ENCODE data around the gene STX17.
"Not testable (repeated sequence)": the region's sequence is repeated elsewhere in the genome, so short reads cannot be mapped to it uniquely, and the experiment has no call there.

The STX17 gene

GRCh38 chr9:99973455-99973854 is 67.0 kb downstream of the STX17 start:
- no peaks in the 10 kb centered on the region for H3K4me1 Mint-ChIP-seq
- H3K27ac Mint-ChIP-seq: no peak overlapping the region
- H3K36me3 Mint-ChIP-seq (ENCODE audit: low read depth): peaks cover 19% of the 10 kb centered on the region
- H3K9me3 Mint-ChIP-seq: no peaks in the 10 kb centered on the region
- TF ChIP-seq CTCF (IDR thresholded peaks at IDR 0.05; ENCODE audit: unreplicated experiment in 3 of 3): no peak
- no peaks in the 10 kb centered on the region for H3K27me3 Mint-ChIP-seq (ENCODE audit: low read depth)
- H3K4me3 Mint-ChIP-seq: no peak overlapping the region

- Mint-ChIP-seq H3K36me3 (ENCODE audit: low read depth) (peaks cover 14% of the 10 kb centered on the region), H3K9me3 (no peaks in the 10 kb centered on the region), H3K27ac (no peak overlapping the region), H3K27me3 (ENCODE audit: low read depth) (no peaks in the 10 kb centered on the region), H3K4me1 (no peaks in the 10 kb centered on the region), H3K4me3 (no peak overlapping the region)
- no peak for TF ChIP-seq CTCF (IDR thresholded peaks at IDR 0.05; ENCODE audit: unreplicated experiment in 3 of 3)
Measured at GRCh38 chr9:99977033-99977792, 70.8 kb downstream of the STX17 start.

GRCh38 chr9:99978221-99978620 is 71.8 kb downstream of the STX17 start:
- Mint-ChIP-seq H3K9me3 (no peaks in the 10 kb centered on the region), H3K4me1 (no peaks in the 10 kb centered on the region), H3K27me3 (ENCODE audit: low read depth) (no peaks in the 10 kb centered on the region), H3K4me3 (no peak overlapping the region), H3K27ac (no peak overlapping the region), H3K36me3 (ENCODE audit: low read depth) (peaks cover 19% of the 10 kb centered on the region)
- TF ChIP-seq CTCF (IDR thresholded peaks at IDR 0.05; ENCODE audit: unreplicated experiment in 3 of 3): no peak

- no peak for TF ChIP-seq CTCF (IDR thresholded peaks at IDR 0.05; ENCODE audit: unreplicated experiment in 3 of 3)
- H3K4me3 Mint-ChIP-seq: no peak overlapping the region
- H3K27ac Mint-ChIP-seq: no peak overlapping the region
- no peaks in the 10 kb centered on the region for H3K27me3 Mint-ChIP-seq (ENCODE audit: low read depth)
- peaks cover 24% of the 10 kb centered on the region for H3K36me3 Mint-ChIP-seq (ENCODE audit: low read depth)
- H3K4me1 Mint-ChIP-seq: no peaks in the 10 kb centered on the region
- H3K9me3 Mint-ChIP-seq: no peaks in the 10 kb centered on the region
Measured at GRCh38 chr9:99980598-99980997, 74.1 kb downstream of the STX17 start.

GRCh38 chr9:99986642-99987041 is 80.2 kb downstream of the STX17 start:
- H3K4me3 Mint-ChIP-seq: no peak overlapping the region
- H3K9me3 Mint-ChIP-seq: peaks cover 33% of the 10 kb centered on the region
- no peak for TF ChIP-seq CTCF (IDR thresholded peaks at IDR 0.05; ENCODE audit: unreplicated experiment in 3 of 3)
- H3K36me3 Mint-ChIP-seq (ENCODE audit: low read depth): peaks cover 73% of the 10 kb centered on the region
- H3K27ac Mint-ChIP-seq: no peak overlapping the region
- no peaks in the 10 kb centered on the region for H3K4me1 Mint-ChIP-seq
- no peaks in the 10 kb centered on the region for H3K27me3 Mint-ChIP-seq (ENCODE audit: low read depth)

GRCh38 chr9:99990508-99990907 is 84.1 kb downstream of the STX17 start:
- H3K9me3 Mint-ChIP-seq: peaks cover 67% of the 10 kb centered on the region
- not testable (repeated sequence) for H3K27ac Mint-ChIP-seq; H3K4me3 Mint-ChIP-seq; H3K4me1 Mint-ChIP-seq; H3K27me3 Mint-ChIP-seq (ENCODE audit: low read depth)
- H3K36me3 Mint-ChIP-seq (ENCODE audit: low read depth): peaks cover 91% of the 10 kb centered on the region

All from nephron (organoid).